Caco-2 (cell line): ENCODE measurements around the gene UTF1. TPM values are rescaled to one million over a fixed set of nuclear protein-coding genes. Genes with fewer than 3 reads are reported as not detected.

ENCODE experiments used
- BruUV-seq: library from RNA; stranded (reverse); fragments of 400-500 nt; replicated peaks from 2 replicates; lab custom pipeline; 2021; lab: Mats Ljungman, UMichigan
- CTCF ChIA-PET: fragments of 300-600 bp; sonication (Branson Sonifier 250); formaldehyde crosslinking; loops from one replicate; lab custom pipeline; 2022; ENCODE audit warnings: antibody characterized with exemption; lab: Charles Lee
- POLR2A ChIA-PET: fragments of 300-600 bp; sonication (Branson Sonifier 250); formaldehyde crosslinking; loops from one replicate; lab custom pipeline; 2022; ENCODE audit warnings: antibody characterized with exemption; lab: Charles Lee
- DNase-seq, 2 experiments: peaks; one replicate each; pipeline versions ENCODE4 v3.0.0 to v3.0.0-alpha.2; 2020 to 2022
- H3K27me3 ChIP-seq: replicated peaks from 2 replicates; pipeline ENCODE4 v1.6.0; 2011; ENCODE audit warnings: low read length; ENCODE audit not compliant: control insufficient read depth, insufficient read depth
- H3K36me3 ChIP-seq: 2 replicates; pipeline ENCODE4 v1.5.1; 2011; ENCODE audit warnings: low read length; ENCODE audit not compliant: control insufficient read depth, insufficient read depth
- H3K4me1 ChIP-seq: fragments of 250-450 bp; sonication (Bioruptor Pico); 2 replicates; pipeline ENCODE4 v1.5.1; 2020; ENCODE audit warnings: mild to moderate bottlenecking
- H3K4me3 ChIP-seq: 2 replicates; pipeline ENCODE4 v1.5.1; 2011; ENCODE audit warnings: low read depth, mild to moderate bottlenecking, control low read depth, low read length
- H3K9me3 ChIP-seq: fragments of 250-450 bp; sonication (Bioruptor Pico); 2 replicates; pipeline ENCODE4 v1.5.1; 2020; ENCODE audit warnings: mild to moderate bottlenecking, moderate library complexity
- H3K27ac Mint-ChIP-seq: one replicate; pipeline ENCODE4 v1.8.0; 2022; ENCODE audit warnings: mixed read lengths; ENCODE audit not compliant: unreplicated experiment
- H3K27me3 Mint-ChIP-seq: one replicate; pipeline ENCODE4 v1.8.0; 2022; ENCODE audit warnings: mixed read lengths; ENCODE audit not compliant: insufficient read depth, unreplicated experiment
- H3K36me3 Mint-ChIP-seq: one replicate; pipeline ENCODE4 v1.8.0; 2022; ENCODE audit warnings: mild to moderate bottlenecking, mixed read lengths; ENCODE audit not compliant: insufficient read depth, unreplicated experiment
- H3K4me1 Mint-ChIP-seq: one replicate; pipeline ENCODE4 v1.8.0; 2022; ENCODE audit warnings: low read depth, mixed read lengths; ENCODE audit not compliant: unreplicated experiment
- H3K4me3 Mint-ChIP-seq: one replicate; pipeline ENCODE4 v1.8.0; 2022; ENCODE audit warnings: mild to moderate bottlenecking, moderate library complexity, mixed read lengths; ENCODE audit not compliant: unreplicated experiment
- H3K9me3 Mint-ChIP-seq: one replicate; pipeline ENCODE4 v1.8.0; 2022; ENCODE audit warnings: mixed read lengths; ENCODE audit not compliant: unreplicated experiment
- intact Hi-C: fragments of 100-400 bp; cut with micrococcal nuclease; formaldehyde crosslinking; loops from one replicate; pipeline ENCODE4 v1.10.0; 2022; ENCODE audit not compliant: unreplicated experiment
- total RNA-seq: library from RNA; stranded (reverse); gene quantifications from 2 replicates; pipeline ENCODE4 v1.2.3, GENCODE V29; 2022
- TF ChIP-seq, protein P1 (sequence below), 2 experiments: fragments of 200-600 bp in 1 of 2; IDR thresholded peaks; 1 replicate in 1 of 2; 2 replicates in 1 of 2; pipeline versions ENCODE4 v1.5.1 to v1.8.0; 2011 to 2022; ENCODE audit warnings: antibody characterized with exemption in 1 of 2, control low read depth in 1 of 2, inconsistent platforms in 1 of 2, low read depth in 1 of 2, low read length in 1 of 2, mild to moderate bottlenecking in 1 of 2, moderate library complexity in 1 of 2; ENCODE audit not compliant: insufficient read depth in 1 of 2, severe bottlenecking in 1 of 2, unreplicated experiment in 1 of 2

UTF1 gene
- total RNA-seq, 1 experiment from 2014 or later: not detected

DNA sequence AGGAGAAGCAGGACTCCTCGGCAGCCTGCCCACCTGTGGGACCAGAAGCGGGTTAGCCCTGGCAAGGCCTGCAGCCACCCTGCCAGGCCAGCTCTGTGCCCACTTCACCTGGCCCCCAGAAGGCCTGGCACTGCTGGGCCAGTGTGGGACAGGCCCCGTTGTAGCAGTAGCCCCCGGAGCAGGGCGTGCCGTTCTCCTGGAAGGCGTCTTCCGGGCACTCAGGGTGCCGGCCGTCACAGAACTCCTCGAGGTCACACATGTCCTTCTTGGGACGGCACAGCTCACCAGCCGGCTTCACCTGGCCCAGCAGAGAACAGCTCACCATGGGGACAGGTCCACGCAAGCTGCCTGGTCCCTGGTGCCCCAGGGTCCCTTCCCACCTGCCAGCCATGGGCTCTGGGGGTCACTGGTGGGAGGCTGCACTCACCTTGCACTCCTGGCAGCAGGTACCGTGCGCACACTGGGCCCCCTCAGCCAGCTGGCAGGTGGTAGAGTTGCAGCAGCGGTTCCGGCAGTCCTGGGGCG, 40.8 kb downstream of the UTF1 start:
- Mint-ChIP-seq H3K36me3 (no peaks in the 10 kb centered on the region), H3K4me3 (no peak overlapping the region), H3K27me3 (no peaks in the 10 kb centered on the region), H3K4me1 (no peaks in the 10 kb centered on the region), H3K27ac (no peak overlapping the region), H3K9me3 (no peaks in the 10 kb centered on the region)
- no TSS peak for BruUV-seq
- no peak overlapping the region for H3K4me3 ChIP-seq
- H3K27me3 ChIP-seq: no peaks in the 10 kb centered on the region
- intact Hi-C loops: no loop called here
- no peaks in the 10 kb centered on the region for H3K9me3 ChIP-seq
- TF ChIP-seq, protein P1, sequence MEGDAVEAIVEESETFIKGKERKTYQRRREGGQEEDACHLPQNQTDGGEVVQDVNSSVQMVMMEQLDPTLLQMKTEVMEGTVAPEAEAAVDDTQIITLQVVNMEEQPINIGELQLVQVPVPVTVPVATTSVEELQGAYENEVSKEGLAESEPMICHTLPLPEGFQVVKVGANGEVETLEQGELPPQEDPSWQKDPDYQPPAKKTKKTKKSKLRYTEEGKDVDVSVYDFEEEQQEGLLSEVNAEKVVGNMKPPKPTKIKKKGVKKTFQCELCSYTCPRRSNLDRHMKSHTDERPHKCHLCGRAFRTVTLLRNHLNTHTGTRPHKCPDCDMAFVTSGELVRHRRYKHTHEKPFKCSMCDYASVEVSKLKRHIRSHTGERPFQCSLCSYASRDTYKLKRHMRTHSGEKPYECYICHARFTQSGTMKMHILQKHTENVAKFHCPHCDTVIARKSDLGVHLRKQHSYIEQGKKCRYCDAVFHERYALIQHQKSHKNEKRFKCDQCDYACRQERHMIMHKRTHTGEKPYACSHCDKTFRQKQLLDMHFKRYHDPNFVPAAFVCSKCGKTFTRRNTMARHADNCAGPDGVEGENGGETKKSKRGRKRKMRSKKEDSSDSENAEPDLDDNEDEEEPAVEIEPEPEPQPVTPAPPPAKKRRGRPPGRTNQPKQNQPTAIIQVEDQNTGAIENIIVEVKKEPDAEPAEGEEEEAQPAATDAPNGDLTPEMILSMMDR (IDR thresholded peaks at IDR 0.05; ENCODE audit: insufficient read depth in 1 of 2, low read depth in 1 of 2, low read length in 1 of 2, severe bottlenecking in 1 of 2, unreplicated experiment in 1 of 2): no peak
- H3K4me1 ChIP-seq: peaks cover 14% of the 10 kb centered on the region
- CTCF ChIA-PET: no interaction called here
- DNase-seq: no peak
- POLR2A ChIA-PET: no interaction called here
- H3K36me3 ChIP-seq: no peaks in the 10 kb centered on the region

GRCh38 chr10:133271521-133272300, 41.7 kb downstream of the UTF1 start:
- TF ChIP-seq, protein P1 (IDR thresholded peaks at IDR 0.05; ENCODE audit: insufficient read depth in 1 of 2, low read depth in 1 of 2, low read length in 1 of 2, severe bottlenecking in 1 of 2, unreplicated experiment in 1 of 2): no peak
- Mint-ChIP-seq H3K36me3 (no peaks in the 10 kb centered on the region), H3K4me3 (no peak overlapping the region), H3K27ac (no peak overlapping the region), H3K27me3 (no peaks in the 10 kb centered on the region), H3K4me1 (no peaks in the 10 kb centered on the region), H3K9me3 (no peaks in the 10 kb centered on the region)
- intact Hi-C loops: no loop called here
- no TSS peak for BruUV-seq
- Histone ChIP-seq H3K36me3 (no peaks in the 10 kb centered on the region), H3K27me3 (no peaks in the 10 kb centered on the region), H3K9me3 (no peaks in the 10 kb centered on the region), H3K4me1 (peaks cover 23% of the 10 kb centered on the region), H3K4me3 (no peak overlapping the region)
- ChIA-PET CTCF (interaction anchor here (0.7 kb wide), 1 partner anchor 26 kb away, joined by 3 read pairs; no protein-coding TSS in a partner anchor), POLR2A (no interaction called here)
- DNase-seq: no peak

DNA sequence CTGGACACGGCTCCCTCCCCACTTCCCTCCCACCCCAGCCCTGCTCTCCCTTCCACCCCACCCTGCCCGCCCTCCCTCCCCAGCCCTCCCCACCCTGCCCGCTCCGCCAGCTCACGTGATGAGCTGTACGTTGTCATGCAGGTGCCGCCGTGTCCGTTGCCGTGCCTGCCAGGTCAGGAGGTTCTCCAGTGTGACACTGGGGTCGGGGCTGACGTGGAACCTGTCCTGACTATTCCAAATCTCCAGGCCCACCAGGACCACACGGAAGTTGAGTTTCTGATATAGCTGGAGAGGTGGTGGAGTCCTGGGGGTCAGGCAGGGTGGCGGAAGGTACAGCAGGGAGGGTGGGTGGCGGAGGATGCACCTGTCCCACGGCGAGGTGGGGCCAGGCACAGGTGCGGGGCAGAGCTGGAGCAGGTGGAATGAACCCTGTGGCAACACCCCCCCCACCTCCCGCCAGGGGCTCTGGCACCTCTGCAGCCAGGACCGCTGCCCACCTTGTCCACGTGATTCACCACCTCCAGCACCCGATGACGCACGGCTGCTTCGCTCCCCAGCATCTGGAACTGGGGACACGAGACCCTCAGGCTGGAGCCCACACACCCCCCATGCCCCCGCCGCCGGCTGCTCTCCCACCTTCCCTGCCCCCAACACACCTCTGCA, 42.4 kb downstream of the UTF1 start:
- CTCF ChIA-PET: interaction anchor here (0.6 to 0.7 kb wide), 2 partner anchors 15 to 27 kb away, joined by 3 read pairs; no protein-coding TSS in a partner anchor
- intact Hi-C loops: no loop called here
- no peaks in the 10 kb centered on the region for H3K9me3 ChIP-seq
- POLR2A ChIA-PET: no interaction called here
- Mint-ChIP-seq H3K4me3 (no peak overlapping the region), H3K9me3 (no peaks in the 10 kb centered on the region), H3K4me1 (no peaks in the 10 kb centered on the region), H3K27ac (no peak overlapping the region), H3K36me3 (peaks cover 2% of the 10 kb centered on the region), H3K27me3 (no peaks in the 10 kb centered on the region)
- H3K4me1 ChIP-seq: peaks cover 30% of the 10 kb centered on the region
- no peaks in the 10 kb centered on the region for H3K36me3 ChIP-seq
- H3K4me3 ChIP-seq: no peak overlapping the region
- DNase-seq: no peak
- BruUV-seq: no TSS peak
- TF ChIP-seq, protein P1 (IDR thresholded peaks at IDR 0.05; ENCODE audit: insufficient read depth in 1 of 2, low read depth in 1 of 2, low read length in 1 of 2, severe bottlenecking in 1 of 2, unreplicated experiment in 1 of 2): no peak
- no peaks in the 10 kb centered on the region for H3K27me3 ChIP-seq
